GM10266 (cell line): ENCODE measurements around the gene CNPY1.
A peak's percentile ranks its signal among the peaks of the same experiment; 100 is the strongest.

ENCODE experiments used
- DNase-seq: peaks from one replicate; pipeline ENCODE4 v3.0.0; 2012; ENCODE audit errors: extremely low spot score
- TF ChIP-seq, protein P1 (sequence below): IDR thresholded peaks from 2 replicates; pipeline ENCODE4 v1.5.1; 2012; ENCODE audit warnings: mild to moderate bottlenecking, low read depth; ENCODE audit not compliant: control insufficient read depth, insufficient read depth; ENCODE audit errors: missing control alignments

The CNPY1 gene

DNA sequence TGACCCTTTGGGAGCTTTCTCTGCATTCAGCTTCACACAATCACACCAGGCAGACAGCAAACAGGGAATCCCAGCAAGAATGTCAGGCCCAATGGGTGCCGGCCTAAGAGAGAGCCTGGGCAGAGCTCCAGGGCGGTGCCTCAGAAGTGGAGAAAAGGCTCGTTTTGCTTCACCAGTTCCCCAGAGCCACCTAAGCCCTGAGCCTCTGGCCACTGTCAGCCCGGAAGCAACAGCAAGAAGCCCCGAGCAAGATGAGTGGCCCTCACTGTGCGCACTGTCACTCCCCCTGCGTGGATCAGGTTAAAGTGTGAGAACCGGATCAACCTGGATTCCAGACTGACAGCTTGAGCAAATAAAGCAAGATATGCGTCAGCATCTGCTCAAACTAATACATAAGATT, 14.7 kb downstream of the CNPY1 start:
- TF ChIP-seq, protein P1, sequence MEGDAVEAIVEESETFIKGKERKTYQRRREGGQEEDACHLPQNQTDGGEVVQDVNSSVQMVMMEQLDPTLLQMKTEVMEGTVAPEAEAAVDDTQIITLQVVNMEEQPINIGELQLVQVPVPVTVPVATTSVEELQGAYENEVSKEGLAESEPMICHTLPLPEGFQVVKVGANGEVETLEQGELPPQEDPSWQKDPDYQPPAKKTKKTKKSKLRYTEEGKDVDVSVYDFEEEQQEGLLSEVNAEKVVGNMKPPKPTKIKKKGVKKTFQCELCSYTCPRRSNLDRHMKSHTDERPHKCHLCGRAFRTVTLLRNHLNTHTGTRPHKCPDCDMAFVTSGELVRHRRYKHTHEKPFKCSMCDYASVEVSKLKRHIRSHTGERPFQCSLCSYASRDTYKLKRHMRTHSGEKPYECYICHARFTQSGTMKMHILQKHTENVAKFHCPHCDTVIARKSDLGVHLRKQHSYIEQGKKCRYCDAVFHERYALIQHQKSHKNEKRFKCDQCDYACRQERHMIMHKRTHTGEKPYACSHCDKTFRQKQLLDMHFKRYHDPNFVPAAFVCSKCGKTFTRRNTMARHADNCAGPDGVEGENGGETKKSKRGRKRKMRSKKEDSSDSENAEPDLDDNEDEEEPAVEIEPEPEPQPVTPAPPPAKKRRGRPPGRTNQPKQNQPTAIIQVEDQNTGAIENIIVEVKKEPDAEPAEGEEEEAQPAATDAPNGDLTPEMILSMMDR, result no peak
- DNase-seq, result no peak

DNA sequence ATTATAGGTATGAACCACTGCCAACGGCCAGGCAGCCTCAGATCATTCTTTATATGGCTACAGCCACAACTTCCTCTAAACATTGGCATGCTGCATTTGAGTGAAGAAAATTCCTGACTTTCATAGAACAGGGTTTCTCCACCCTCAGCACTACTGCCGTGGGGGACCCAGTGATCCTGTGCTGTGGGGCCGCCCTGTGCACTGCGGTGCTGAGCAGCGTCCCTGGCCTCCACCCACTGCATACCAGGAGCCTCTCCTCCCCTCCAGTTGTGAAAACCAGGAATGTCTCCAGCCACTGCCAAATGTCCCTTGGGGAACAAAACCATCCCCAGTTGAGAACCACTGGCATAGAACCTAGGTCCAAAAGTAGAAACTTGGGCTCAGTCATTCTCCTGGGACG, 15.8 kb downstream of the CNPY1 start:
- TF ChIP-seq, protein P1, result no peak
- no peak for DNase-seq

DNA sequence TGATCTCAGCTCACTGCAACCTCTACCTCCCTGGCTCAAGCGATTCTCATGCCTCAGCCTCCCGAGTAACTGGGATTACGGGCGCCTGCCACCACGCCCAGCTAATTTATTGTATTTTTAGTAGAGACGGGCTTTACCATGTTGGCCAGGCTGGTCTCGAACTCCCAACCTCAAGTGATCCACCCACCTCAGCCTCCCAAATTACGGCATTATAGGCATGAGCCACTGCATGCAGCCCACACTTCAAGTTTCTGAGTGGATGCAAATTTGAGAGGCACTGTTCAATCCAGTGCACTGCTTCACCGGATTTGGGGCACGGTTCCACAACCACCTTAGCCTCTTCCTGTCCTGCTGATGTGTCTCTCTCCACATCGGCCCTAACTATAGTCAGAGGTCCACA, 16.5 kb downstream of the CNPY1 start:
- TF ChIP-seq, protein P1, result no peak
- no peak for DNase-seq

DNA sequence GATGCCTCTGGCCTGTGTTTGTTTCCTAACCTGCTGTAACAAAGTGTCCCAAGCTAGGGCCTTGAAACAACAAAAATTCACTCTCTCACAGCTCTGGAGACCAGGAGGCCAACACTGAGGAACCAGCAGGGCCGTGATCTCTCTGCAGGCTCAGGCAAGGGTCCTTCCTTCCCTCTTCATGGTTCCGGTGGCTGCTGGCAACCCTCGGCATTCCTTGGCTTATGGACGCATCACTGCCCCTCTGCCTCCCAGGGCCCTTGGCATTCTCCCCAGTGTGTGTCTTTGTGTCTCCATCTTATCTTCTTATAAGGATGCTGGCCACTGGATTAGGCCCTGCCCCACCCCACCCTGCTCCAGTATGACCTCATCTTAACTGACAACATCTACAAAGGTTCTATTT, 17.0 kb downstream of the CNPY1 start:
- no peak for DNase-seq
- TF ChIP-seq, protein P1, result no peak

DNA sequence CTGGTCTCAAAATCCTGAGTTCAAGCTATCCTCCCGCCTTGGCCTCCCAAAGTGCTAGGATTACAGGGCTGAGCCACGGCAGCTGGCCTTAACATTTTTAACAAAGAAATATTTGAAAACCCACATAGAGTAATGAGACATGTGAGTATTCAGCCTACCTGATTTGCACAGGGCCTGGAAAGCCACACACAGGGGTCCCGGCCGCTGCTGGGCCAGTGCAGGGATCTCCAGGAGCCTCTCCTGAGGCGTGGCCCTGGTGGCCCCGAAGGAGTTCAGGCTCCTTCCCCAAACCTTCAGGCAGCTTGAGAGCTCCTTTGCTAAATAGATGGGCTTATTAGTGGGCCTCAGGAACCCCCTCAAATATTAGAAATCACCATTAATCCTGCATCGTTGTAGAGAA, 18.7 kb downstream of the CNPY1 start:
- TF ChIP-seq, protein P1, result no peak
- DNase-seq, result no peak

DNA sequence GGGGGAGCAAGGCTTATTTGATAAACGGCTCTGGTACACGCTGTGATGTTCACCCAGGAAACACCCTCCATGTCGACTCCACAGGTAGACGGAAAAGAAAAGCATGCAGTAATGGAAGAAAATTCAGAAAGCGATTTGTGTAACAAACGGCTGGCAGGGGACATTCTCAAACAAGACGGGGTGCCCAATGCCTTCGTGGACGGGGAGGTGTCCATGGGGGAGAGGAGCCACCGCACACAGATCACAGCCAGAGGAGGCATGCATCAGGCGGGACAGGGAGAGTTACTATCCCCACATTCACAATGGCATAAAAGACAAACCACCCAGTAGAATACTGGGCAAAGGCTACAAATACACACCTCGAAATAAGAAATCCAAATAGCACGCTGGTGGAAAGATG, 20.1 kb downstream of the CNPY1 start:
- TF ChIP-seq, protein P1, result no peak
- no peak for DNase-seq

DNA sequence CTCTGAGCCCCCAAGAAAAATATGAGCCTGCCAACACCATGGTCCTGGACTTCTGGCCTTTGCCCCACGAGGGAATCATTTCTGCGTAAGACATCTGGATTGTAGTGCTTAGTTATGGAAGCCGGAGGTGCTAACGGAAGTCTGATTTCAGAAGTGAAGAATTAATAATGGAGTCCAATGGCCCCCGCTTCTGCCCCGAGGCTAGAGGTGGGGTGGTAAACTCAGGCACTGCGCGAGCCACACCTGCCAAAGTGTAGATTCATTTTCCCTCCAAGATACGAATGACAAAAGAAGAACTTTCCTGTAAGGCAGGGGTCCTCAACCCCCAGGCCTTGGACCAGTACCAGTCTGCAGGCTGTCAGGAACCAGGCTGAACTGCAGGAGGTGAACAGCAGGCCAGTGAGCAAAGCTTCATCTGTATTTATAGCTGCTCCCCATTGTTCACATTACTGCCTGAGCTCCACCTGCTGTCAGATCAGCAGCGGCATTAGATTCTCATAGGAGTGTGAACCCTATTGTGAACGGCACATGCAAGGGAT, 22.3 kb downstream of the CNPY1 start:
- TF ChIP-seq, protein P1, result peak; percentile 24
- DNase-seq, result no peak
